Measurements from ENCODE around the gene RINT1. TPM values are rescaled to one million over a fixed set of nuclear protein-coding genes. Genes with fewer than 3 reads are reported as not detected.

RINT1 gene
- total and polyA plus RNA-seq, 7 experiments from 2014 or later, result 16.0 to 31.8 (median 25.1) TPM

DNA sequence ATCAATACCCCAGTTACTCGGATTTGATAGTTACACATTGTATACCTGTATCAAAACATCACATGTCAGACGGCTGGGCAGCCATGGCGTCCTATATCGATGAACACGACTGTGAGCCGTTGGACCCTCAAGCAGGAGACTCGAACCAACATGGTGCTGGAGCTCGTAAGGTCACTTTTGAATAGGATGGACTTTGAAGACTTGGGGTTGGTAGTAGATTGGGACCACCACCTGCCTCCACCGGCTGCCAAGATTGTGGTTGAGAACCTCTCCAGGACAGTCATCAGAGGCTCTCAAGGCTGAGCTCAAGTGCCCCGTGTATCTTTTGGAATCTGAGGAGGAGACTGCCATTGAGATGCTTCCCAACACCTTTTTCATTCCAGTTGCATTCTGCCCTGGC, 1.9 kb upstream of the RINT1 start:
- H3K36me3 ChIP-seq (ENCODE audit: control insufficient read depth in 2 of 3, insufficient read depth in 3 of 3, low read length in 3 of 3), result peaks cover 0 to 4% (median 0%) of the 10 kb centered on the region in 3 experiments
- POLR2A ChIA-PET, result no interaction called here
- peaks cover 0 to 3% (median 0%) of the 10 kb centered on the region in 5 donors for H3K36me3 Mint-ChIP-seq
- peaks cover 0 to 3% (median 0%) of the 10 kb centered on the region in 5 donors for H3K27me3 Mint-ChIP-seq
- H3K4me1 Mint-ChIP-seq, result peaks cover 17 to 44% (median 30%) of the 10 kb centered on the region in 7 donors
- peak overlapping the region in 6 of 9 donors; percentile 21 to 90 (median 58) for H3K27ac Mint-ChIP-seq
- H3K9me3 ChIP-seq (ENCODE audit: control insufficient read depth in 2 of 3, low read length in 3 of 3), result no peaks in the 10 kb centered on the region
- H3K27me3 ChIP-seq (ENCODE audit: control insufficient read depth in 2 of 2, insufficient read depth in 2 of 2, low read length in 2 of 2), result no peaks in the 10 kb centered on the region
- intact Hi-C loops (cut with micrococcal nuclease), result loop anchor here (5.0 kb wide), 12 partner anchors 143 to 1637 kb away; partner anchors contain the start of genes SYPL1 (in 2 of the 2), ATXN7L1 (in 1 of the 2), HBP1 (in 1 of the 2) and KMT2E (in 1 of the 2)
- no peak overlapping the region for H3K4me3 ChIP-seq (ENCODE audit: low read length)
- H3K27ac ChIP-seq (ENCODE audit: low read depth, low read length), result no peak overlapping the region
- peaks cover 13 to 14% of the 10 kb centered on the region in 2 donors for H3K4me1 ChIP-seq (ENCODE audit: control insufficient read depth in 2 of 2, insufficient read depth in 2 of 2, low read length in 2 of 2)
- ATAC-seq (no peak), DNase-seq (no peak)
- CTCF ChIA-PET, result no interaction called here
- H3K4me3 Mint-ChIP-seq, result peak overlapping the region in 7 of 10 donors; percentile 23 to 67 (median 36)
- no peaks in the 10 kb centered on the region for H3K9me3 Mint-ChIP-seq

DNA sequence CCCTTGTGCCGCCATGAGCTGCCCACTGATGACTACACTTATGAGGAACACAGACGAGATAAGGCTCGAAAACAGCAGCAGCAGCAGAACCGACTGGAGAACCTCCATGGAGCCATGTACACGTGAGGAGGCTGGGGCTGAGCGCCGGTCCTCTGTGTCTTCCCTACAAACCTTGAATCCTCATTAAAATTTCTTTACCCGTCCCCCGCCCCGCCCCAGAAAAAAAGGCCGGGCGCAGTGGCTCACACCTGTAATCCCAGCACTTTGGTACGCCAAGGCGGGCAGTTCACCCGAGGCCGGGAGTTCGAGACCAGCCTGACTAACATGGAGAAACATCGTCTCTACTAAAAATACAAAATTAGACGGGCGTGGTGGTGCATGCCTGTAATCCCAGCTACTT, 1.5 kb upstream of the RINT1 start:
- peaks cover 0 to 3% (median 0%) of the 10 kb centered on the region in 5 donors for H3K36me3 Mint-ChIP-seq
- H3K9me3 Mint-ChIP-seq, result no peaks in the 10 kb centered on the region
- peaks cover 19 to 48% (median 32%) of the 10 kb centered on the region in 7 donors for H3K4me1 Mint-ChIP-seq
- DNase-seq, result no peak
- H3K27me3 Mint-ChIP-seq, result peaks cover 0 to 3% (median 0%) of the 10 kb centered on the region in 5 donors
- POLR2A ChIA-PET, result no interaction called here
- Histone ChIP-seq H3K4me1 (ENCODE audit: control insufficient read depth in 2 of 2, insufficient read depth in 2 of 2, low read length in 2 of 2) (peaks cover 13 to 15% of the 10 kb centered on the region in 2 donors), H3K27me3 (ENCODE audit: control insufficient read depth in 2 of 2, insufficient read depth in 2 of 2, low read length in 2 of 2) (no peaks in the 10 kb centered on the region), H3K27ac (ENCODE audit: low read depth, low read length) (no peak overlapping the region), H3K36me3 (ENCODE audit: control insufficient read depth in 2 of 3, insufficient read depth in 3 of 3, low read length in 3 of 3) (peaks cover 0 to 4% (median 0%) of the 10 kb centered on the region in 3 experiments), H3K9me3 (ENCODE audit: control insufficient read depth in 2 of 3, low read length in 3 of 3) (no peaks in the 10 kb centered on the region), H3K4me3 (ENCODE audit: low read length) (no peak overlapping the region)
- CTCF ChIA-PET, result no interaction called here
- intact Hi-C loops (cut with micrococcal nuclease), result loop anchor here (5.0 kb wide), 12 partner anchors 143 to 1637 kb away; partner anchors contain the start of genes SYPL1 (in 2 of the 2), ATXN7L1 (in 1 of the 2), HBP1 (in 1 of the 2) and KMT2E (in 1 of the 2)
- peak overlapping the region in 6 of 9 donors; percentile 21 to 90 (median 50) for H3K27ac Mint-ChIP-seq
- peak overlapping the region in 8 of 10 donors; percentile 23 to 96 (median 36) for H3K4me3 Mint-ChIP-seq
- ATAC-seq, result no peak

DNA sequence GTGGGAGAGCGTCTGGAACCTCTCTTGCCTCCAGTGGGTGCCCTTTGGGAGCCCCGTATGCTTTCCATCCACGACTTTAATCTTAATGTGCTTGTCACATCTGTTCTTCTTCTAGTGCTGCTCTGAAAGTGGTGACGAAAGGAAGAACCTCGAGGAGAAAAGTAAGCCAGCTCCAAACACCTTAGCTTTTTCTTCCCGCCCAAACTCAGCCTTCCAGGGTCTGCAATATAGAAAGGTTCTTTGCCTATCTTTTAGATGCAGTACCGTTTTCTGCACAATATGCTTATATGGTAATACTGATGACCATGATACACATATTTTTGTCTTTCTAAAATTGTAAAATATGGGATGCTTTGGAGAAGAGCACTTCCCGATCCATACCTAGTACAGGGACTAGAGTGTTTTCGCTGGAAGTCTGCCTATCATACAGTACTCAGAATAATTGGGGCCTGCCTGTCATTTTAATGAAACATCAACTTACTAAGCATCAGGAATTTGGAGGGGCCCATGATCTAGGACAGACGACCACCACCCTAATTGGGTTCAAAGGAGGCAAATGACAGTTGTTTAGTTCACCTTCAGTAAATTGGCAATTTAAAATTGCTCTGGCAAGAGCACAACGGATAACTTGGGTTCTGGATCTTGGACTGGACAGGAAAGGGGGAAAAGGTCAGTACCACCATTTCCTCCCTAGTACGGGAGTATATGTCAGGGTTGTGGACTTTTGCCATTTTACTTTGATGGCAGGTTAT, 884 bp downstream of the RINT1 start:
- POLR2A ChIA-PET, result interaction anchor here (0.6 to 2.3 kb wide), 3 partner anchors 9 to 487 kb away, joined by 3 to 13 read pairs (median 4); no protein-coding TSS in a partner anchor
- no peak for DNase-seq
- H3K27ac ChIP-seq (ENCODE audit: low read depth, low read length), result peak overlapping the region; percentile 83

DNA sequence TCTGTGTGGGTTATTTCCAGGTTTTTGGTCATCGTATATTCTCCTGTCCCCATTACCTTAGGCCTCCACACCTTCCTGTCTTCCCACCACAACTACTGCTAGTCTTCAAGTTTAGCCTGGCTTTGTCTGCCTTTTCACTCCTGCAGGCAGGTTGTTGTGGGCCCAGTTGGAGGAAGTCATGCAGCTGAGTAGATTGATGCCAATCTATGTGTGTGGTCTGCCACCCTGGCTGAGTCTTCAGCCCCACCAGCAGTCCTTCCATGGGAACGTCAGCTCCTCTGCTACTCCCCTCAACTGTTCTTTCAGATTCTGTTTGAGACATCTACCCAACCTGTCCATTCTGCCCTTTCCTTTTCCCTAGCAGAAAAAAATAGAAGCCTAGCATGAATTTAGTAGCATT, 6.3 kb downstream of the RINT1 start:
- H3K27me3 Mint-ChIP-seq, result no peaks in the 10 kb centered on the region
- no peaks in the 10 kb centered on the region for H3K9me3 Mint-ChIP-seq
- DNase-seq, result no peak
- peak; percentile 38 for ATAC-seq
- Histone ChIP-seq H3K4me1 (ENCODE audit: control insufficient read depth in 2 of 2, insufficient read depth in 2 of 2, low read length in 2 of 2) (peaks cover 4 to 10% of the 10 kb centered on the region in 2 donors), H3K9me3 (ENCODE audit: control insufficient read depth in 2 of 3, low read length in 3 of 3) (no peaks in the 10 kb centered on the region), H3K36me3 (ENCODE audit: control insufficient read depth in 2 of 3, insufficient read depth in 3 of 3, low read length in 3 of 3) (peaks cover 5 to 61% (median 6%) of the 10 kb centered on the region in 3 experiments), H3K27ac (ENCODE audit: low read depth, low read length) (no peak overlapping the region), H3K4me3 (ENCODE audit: low read length) (no peak overlapping the region), H3K27me3 (ENCODE audit: control insufficient read depth in 2 of 2, insufficient read depth in 2 of 2, low read length in 2 of 2) (no peaks in the 10 kb centered on the region)
- peaks cover 12 to 26% (median 18%) of the 10 kb centered on the region in 5 donors for H3K36me3 Mint-ChIP-seq
- ChIA-PET POLR2A (no interaction called here), CTCF (interaction anchor here (0.6 kb wide), 1 partner anchor 98 kb away, joined by 3 read pairs; no protein-coding TSS in a partner anchor)
- intact Hi-C loops (cut with micrococcal nuclease), result no loop called here
- peak overlapping the region in 2 of 9 donors; percentile 19 to 25 for H3K27ac Mint-ChIP-seq
- no peak overlapping the region for H3K4me3 Mint-ChIP-seq
- H3K4me1 Mint-ChIP-seq, result peaks cover 12 to 39% (median 24%) of the 10 kb centered on the region in 7 donors

More for the DNA sequence above, 884 bp downstream of the RINT1 start:
- Mint-ChIP-seq H3K27ac (peak overlapping the region; percentile 87 to 98 (median 92)), H3K27me3 (no peaks in the 10 kb centered on the region), H3K36me3 (peaks cover 0 to 6% (median 3%) of the 10 kb centered on the region in 5 donors), H3K4me3 (peak overlapping the region; percentile 87 to 99 (median 93)), H3K9me3 (no peaks in the 10 kb centered on the region), H3K4me1 (peaks cover 21 to 59% (median 38%) of the 10 kb centered on the region in 7 donors)
- CTCF ChIA-PET, result no interaction called here
- Histone ChIP-seq H3K4me1 (ENCODE audit: control insufficient read depth in 2 of 2, insufficient read depth in 2 of 2, low read length in 2 of 2) (peaks cover 13 to 18% of the 10 kb centered on the region in 2 donors), H3K9me3 (ENCODE audit: control insufficient read depth in 2 of 3, low read length in 3 of 3) (no peaks in the 10 kb centered on the region), H3K4me3 (ENCODE audit: low read length) (peak overlapping the region; percentile 86), H3K36me3 (ENCODE audit: control insufficient read depth in 2 of 3, insufficient read depth in 3 of 3, low read length in 3 of 3) (peaks cover 0 to 14% (median 0%) of the 10 kb centered on the region in 3 experiments), H3K27me3 (ENCODE audit: control insufficient read depth in 2 of 2, insufficient read depth in 2 of 2, low read length in 2 of 2) (no peaks in the 10 kb centered on the region)
- intact Hi-C loops (cut with micrococcal nuclease), result loop anchor here (1.0 to 5.0 kb wide), 21 partner anchors 11 to 1635 kb away; partner anchors contain the start of genes ORC5 (in 2 of the 2), PUS7 (in 2 of the 2), SRPK2 (in 2 of the 2) and SYPL1 (in 2 of the 2)
- ATAC-seq, result no peak

DNA sequence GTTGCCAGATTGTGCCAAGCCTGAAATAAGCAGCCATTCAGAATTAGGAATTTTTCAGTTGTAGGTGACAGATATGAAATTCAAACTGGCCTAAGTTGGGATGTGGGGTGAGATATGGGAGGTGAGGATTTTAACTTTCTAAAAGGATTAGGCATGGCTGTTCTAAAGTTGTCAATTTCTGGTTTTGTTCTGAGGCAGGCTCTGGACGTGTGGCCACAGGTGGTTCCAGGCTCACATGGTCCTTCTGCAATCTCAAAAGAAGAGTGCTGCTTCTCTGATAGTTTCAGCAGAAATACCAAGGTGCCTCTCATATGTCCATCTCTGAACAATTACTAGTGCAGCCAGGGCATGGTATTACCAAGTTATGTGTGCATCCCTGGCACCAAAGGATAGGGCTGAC, 27.9 kb downstream of the RINT1 start:
- H3K9me3 Mint-ChIP-seq, result peaks cover 0 to 2% (median 0%) of the 10 kb centered on the region in 11 donors
- no peaks in the 10 kb centered on the region for H3K4me1 ChIP-seq (ENCODE audit: control insufficient read depth in 2 of 2, insufficient read depth in 2 of 2, low read length in 2 of 2)
- ChIA-PET POLR2A (no interaction called here), CTCF (no interaction called here)
- H3K4me3 Mint-ChIP-seq, result no peak overlapping the region
- H3K27ac Mint-ChIP-seq, result peak overlapping the region in 5 of 9 donors; percentile 19 to 84 (median 60)
- intact Hi-C loops (cut with micrococcal nuclease), result no loop called here
- no peaks in the 10 kb centered on the region for H3K27me3 ChIP-seq (ENCODE audit: control insufficient read depth in 2 of 2, insufficient read depth in 2 of 2, low read length in 2 of 2)
- no peak overlapping the region for H3K27ac ChIP-seq (ENCODE audit: low read depth, low read length)
- H3K4me3 ChIP-seq (ENCODE audit: low read length), result no peak overlapping the region
- no peaks in the 10 kb centered on the region for H3K9me3 ChIP-seq (ENCODE audit: control insufficient read depth in 2 of 3, low read length in 3 of 3)
- ATAC-seq, result no peak
- peaks cover 2 to 63% (median 6%) of the 10 kb centered on the region in 3 experiments for H3K36me3 ChIP-seq (ENCODE audit: control insufficient read depth in 2 of 3, insufficient read depth in 3 of 3, low read length in 3 of 3)
- no peaks in the 10 kb centered on the region for H3K4me1 Mint-ChIP-seq
- DNase-seq, result no peak
- no peaks in the 10 kb centered on the region for H3K27me3 Mint-ChIP-seq
- H3K36me3 Mint-ChIP-seq, result peaks cover 0 to 41% (median 17%) of the 10 kb centered on the region in 5 donors

DNA sequence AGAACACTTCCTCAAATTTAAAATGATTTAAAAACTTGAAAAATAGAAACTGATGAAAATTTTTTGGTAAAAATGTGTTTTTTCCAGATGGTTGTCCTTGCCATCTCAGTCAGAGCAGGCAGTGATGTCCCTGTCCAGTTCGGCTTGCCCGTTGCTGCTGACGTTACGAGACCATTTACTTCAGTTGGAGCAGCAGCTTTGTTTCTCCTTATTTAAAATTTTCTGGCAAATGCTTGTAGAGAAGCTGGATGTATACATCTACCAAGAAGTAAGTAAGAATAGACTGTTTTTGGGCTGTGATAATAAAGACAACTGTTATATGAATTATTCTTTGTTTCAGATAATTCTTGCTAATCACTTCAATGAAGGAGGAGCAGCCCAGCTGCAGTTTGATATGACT, 33.2 kb downstream of the RINT1 start:
- peaks cover 5 to 49% (median 17%) of the 10 kb centered on the region in 5 donors for H3K36me3 Mint-ChIP-seq
- POLR2A ChIA-PET, result interaction anchor here (0.7 to 0.9 kb wide), 2 partner anchors 17 to 1343 kb away, joined by 3 to 4 read pairs; no protein-coding TSS in a partner anchor

More for the DNA sequence above, 33.2 kb downstream of the RINT1 start:
- H3K27me3 ChIP-seq (ENCODE audit: control insufficient read depth in 2 of 2, insufficient read depth in 2 of 2, low read length in 2 of 2), result no peaks in the 10 kb centered on the region
- no peaks in the 10 kb centered on the region for H3K4me1 ChIP-seq (ENCODE audit: control insufficient read depth in 2 of 2, insufficient read depth in 2 of 2, low read length in 2 of 2)
- no peaks in the 10 kb centered on the region for H3K27me3 Mint-ChIP-seq
- H3K27ac Mint-ChIP-seq, result no peak overlapping the region
- no peak overlapping the region for H3K4me3 ChIP-seq (ENCODE audit: low read length)
- CTCF ChIA-PET, result interaction anchor here (0.7 kb wide), 1 partner anchor 12 kb away, joined by 3 read pairs; no protein-coding TSS in a partner anchor
- intact Hi-C loops (cut with micrococcal nuclease), result no loop called here
- H3K9me3 Mint-ChIP-seq, result peaks cover 0 to 2% (median 0%) of the 10 kb centered on the region in 11 donors
- H3K4me1 Mint-ChIP-seq, result no peaks in the 10 kb centered on the region
- DNase-seq (no peak), ATAC-seq (no peak)
- H3K27ac ChIP-seq (ENCODE audit: low read depth, low read length), result no peak overlapping the region
- H3K4me3 Mint-ChIP-seq, result no peak overlapping the region
- H3K9me3 ChIP-seq (ENCODE audit: control insufficient read depth in 2 of 3, low read length in 3 of 3), result no peaks in the 10 kb centered on the region
- peaks cover 5 to 64% (median 11%) of the 10 kb centered on the region in 3 experiments for H3K36me3 ChIP-seq (ENCODE audit: control insufficient read depth in 2 of 3, insufficient read depth in 3 of 3, low read length in 3 of 3)

Data from naive thymus-derived CD4-positive, alpha-beta T cell (primary cell).